Tibial nerve (tissue), 4 donors: ENCODE results near the gene AGL. TPM values are rescaled to one million over a fixed set of nuclear protein-coding genes. Genes with fewer than 3 reads are reported as not detected.

Experiments
- DNase-seq, 2 donors: peaks; one replicate each; pipeline ENCODE4 v3.0.0-alpha.2; 2019; ENCODE audit warnings: low spot score in 2 of 2
- H3K27ac ChIP-seq, 4 donors: fragments of 200-600 bp; sonication (generic) in 3 of 4; one replicate each; pipeline ENCODE4 v1.5.1; 2017 to 2019; ENCODE audit warnings: mild to moderate bottlenecking in 1 of 4
- H3K27me3 ChIP-seq, 2 donors: fragments of 200-600 bp; sonication (generic) in 1 of 2; one replicate each; pipeline versions ENCODE4 v1.5.1 to v1.6.0; 2017 to 2019
- H3K36me3 ChIP-seq, 3 donors: fragments of 200-600 bp; sonication (generic); one replicate each; pipeline ENCODE4 v1.5.1; 2018 to 2019
- H3K4me1 ChIP-seq, 4 donors: fragments of 200-600 bp; sonication (generic) in 3 of 4; one replicate each; pipeline ENCODE4 v1.5.1; 2017 to 2019
- H3K4me3 ChIP-seq, 4 donors: fragments of 200-600 bp; sonication (generic) in 3 of 4; one replicate each; pipeline ENCODE4 v1.5.1; 2017 to 2019; ENCODE audit warnings: mild to moderate bottlenecking in 1 of 4, moderate library complexity in 1 of 4
- H3K9me3 ChIP-seq, 4 donors: fragments of 200-600 bp; sonication (generic) in 3 of 4; one replicate each; pipeline ENCODE4 v1.5.1; 2017 to 2019
- CTCF ChIP-seq, 5 experiments: fragments of 200-600 bp in 3 of 5; fragments of 450-650 bp in 2 of 5; sonication (generic) in 3 of 5; IDR thresholded peaks; one replicate each; pipeline ENCODE4 v1.5.1; 2016 to 2019; ENCODE audit warnings: antibody characterized with exemption in 5 of 5, mild to moderate bottlenecking in 3 of 5, moderate library complexity in 2 of 5
- EP300 ChIP-seq, 2 donors: sonication (generic); formaldehyde crosslinking; IDR thresholded peaks; one replicate each; pipeline ENCODE4 v1.6.1; 2017; ENCODE audit warnings: antibody characterized with exemption in 2 of 2, mild to moderate bottlenecking in 1 of 2
- POLR2A ChIP-seq, 2 donors: fragments of 450-650 bp; IDR thresholded peaks; one replicate each; pipeline ENCODE4 v1.6.1; 2017; ENCODE audit warnings: antibody characterized with exemption in 2 of 2, mild to moderate bottlenecking in 2 of 2, moderate library complexity in 2 of 2
- WGBS, 2 donors: methylation state at CpG; one replicate each; pipeline ENCODE4 v1.1.5; 2018; 5-methylcytosine and 5-hydroxymethylcytosine counted together
- total RNA-seq, 4 donors: library from RNA; depleted of rRNA; stranded (reverse); fragments of >200 nt; gene quantifications; one replicate each; pipeline ENCODE4 v1.1.0, GENCODE V29; 2016

Gene AGL
- total RNA-seq, 4 donors from 2014 or later = 12.4 to 18.6 (median 13.9) TPM

GRCh38 chr1:99936071-99936470 is 85.9 kb downstream of the AGL start:
- 84 to 90% methylated on average over 3 of the region's 3 CpGs for WGBS, 2 donors
- Histone ChIP-seq H3K27me3 (no peaks in the 10 kb centered on the region), H3K4me1 (no peaks in the 10 kb centered on the region), H3K4me3 (no peak overlapping the region), H3K36me3 (no peaks in the 10 kb centered on the region), H3K27ac (no peak overlapping the region), H3K9me3 (no peaks in the 10 kb centered on the region)
- no peak for TF ChIP-seq CTCF (IDR thresholded peaks at IDR 0.05)
- TF ChIP-seq EP300 (IDR thresholded peaks at IDR 0.05) = no peak
- TF ChIP-seq POLR2A (IDR thresholded peaks at IDR 0.05) = no peak
- DNase-seq = no peak

- no peaks in the 10 kb centered on the region for H3K36me3 ChIP-seq
- no peak for TF ChIP-seq EP300 (IDR thresholded peaks at IDR 0.05)
- TF ChIP-seq CTCF (IDR thresholded peaks at IDR 0.05) = no peak
- no peak for TF ChIP-seq POLR2A (IDR thresholded peaks at IDR 0.05)
- no peak overlapping the region for H3K27ac ChIP-seq
- WGBS, 2 donors = 72 to 79% methylated on average over 1 of the region's 1 CpG
- H3K4me3 ChIP-seq = no peak overlapping the region
- H3K4me1 ChIP-seq = peaks cover 0 to 6% (median 0%) of the 10 kb centered on the region in 4 donors
- H3K27me3 ChIP-seq = no peaks in the 10 kb centered on the region
- DNase-seq = no peak
- H3K9me3 ChIP-seq = no peaks in the 10 kb centered on the region
These were observed 92.6 kb downstream of the AGL start for GRCh38 chr1:99942723-99943122.

- WGBS, 2 donors = 38 to 62% methylated on average over 7 of the region's 7 CpGs
- Histone ChIP-seq H3K27ac (no peak overlapping the region), H3K4me1 (peaks cover 0 to 6% (median 0%) of the 10 kb centered on the region in 4 donors), H3K27me3 (no peaks in the 10 kb centered on the region), H3K4me3 (no peak overlapping the region), H3K36me3 (no peaks in the 10 kb centered on the region), H3K9me3 (no peaks in the 10 kb centered on the region)
- DNase-seq = no peak
- TF ChIP-seq POLR2A (IDR thresholded peaks at IDR 0.05) = no peak
- TF ChIP-seq EP300 (IDR thresholded peaks at IDR 0.05) = no peak
- no peak for TF ChIP-seq CTCF (IDR thresholded peaks at IDR 0.05)
These were observed 93.1 kb downstream of the AGL start for GRCh38 chr1:99943223-99943794.

- Histone ChIP-seq H3K27ac (no peak overlapping the region), H3K9me3 (no peaks in the 10 kb centered on the region), H3K36me3 (no peaks in the 10 kb centered on the region), H3K4me3 (no peak overlapping the region), H3K27me3 (no peaks in the 10 kb centered on the region), H3K4me1 (peaks cover 0 to 6% (median 0%) of the 10 kb centered on the region in 4 donors)
- 50 to 65% methylated on average over 1 of the region's 1 CpG for WGBS, 2 donors
- no peak for TF ChIP-seq CTCF (IDR thresholded peaks at IDR 0.05)
- TF ChIP-seq POLR2A (IDR thresholded peaks at IDR 0.05) = no peak
- no peak for TF ChIP-seq EP300 (IDR thresholded peaks at IDR 0.05)
- DNase-seq = no peak
These were observed 94.0 kb downstream of the AGL start for GRCh38 chr1:99944192-99944591.

- no peaks in the 10 kb centered on the region for H3K9me3 ChIP-seq
- DNase-seq = no peak
- H3K27me3 ChIP-seq = no peaks in the 10 kb centered on the region
- WGBS, 2 donors = 72 to 87% methylated on average over 1 of the region's 1 CpG
- H3K4me1 ChIP-seq = peaks cover 0 to 6% (median 0%) of the 10 kb centered on the region in 4 donors
- TF ChIP-seq EP300 (IDR thresholded peaks at IDR 0.05) (no peak), CTCF (IDR thresholded peaks at IDR 0.05) (no peak)
- H3K36me3 ChIP-seq = no peaks in the 10 kb centered on the region
- H3K4me3 ChIP-seq = no peak overlapping the region
- no peak overlapping the region for H3K27ac ChIP-seq
These were observed 95.0 kb downstream of the AGL start for GRCh38 chr1:99945174-99945573.
